CD4-positive, alpha-beta T cell treated with Interleukin-4 for 4 hours (primary cell): ENCODE measurements around the gene SLC16A5.
"Not testable (repeated sequence)": the region's sequence is repeated elsewhere in the genome, so short reads cannot be mapped to it uniquely, and the experiment has no call there.

Experiments
- DNase-seq: peaks from one replicate; pipeline ENCODE4 v3.0.0-alpha.2; 2020

Gene SLC16A5

GRCh38 chr17:75087558-75088453 lies at the start of gene SLC16A5:
Gene SLC16A5, plus strand, starts transcription at chr17:75087954. Its CDS starts 5,683 bp downstream, at chr17:75093637.
- DNase-seq = peak; percentile 33

GRCh38 chr17:75039238-75039637 lies 48.5 kb upstream of the SLC16A5 start:
- DNase-seq = no peak

- DNase-seq = no peak
Observed at GRCh38 chr17:75041656-75042280, 46.0 kb upstream of the SLC16A5 start.

- not testable (repeated sequence) for DNase-seq
Observed at GRCh38 chr17:75043789-75044188, 44.0 kb upstream of the SLC16A5 start.

- no peak for DNase-seq
Observed at GRCh38 chr17:75044716-75045115, 43.0 kb upstream of the SLC16A5 start.

GRCh38 chr17:75045946-75046406 lies 41.8 kb upstream of the SLC16A5 start:
- DNase-seq = not testable (repeated sequence)

GRCh38 chr17:75046407-75047289 lies 41.1 kb upstream of the SLC16A5 start, which contains the start of the genes ATP5PD and KCTD2:
Gene ATP5PD, minus strand, starts transcription at chr17:75046969. Its CDS starts 4,319 bp downstream, at chr17:75042650.
Gene KCTD2, plus strand, starts transcription at chr17:75047225. Its CDS starts 26 bp downstream, at chr17:75047251.
- DNase-seq = peak; percentile 96

- DNase-seq = no peak
Observed at GRCh38 chr17:75047398-75048098, 40.2 kb upstream of the SLC16A5 start.

- no peak for DNase-seq
Observed at GRCh38 chr17:75048249-75048878, 39.4 kb upstream of the SLC16A5 start.

- no peak for DNase-seq
Observed at GRCh38 chr17:75049057-75049456, 38.7 kb upstream of the SLC16A5 start.

- DNase-seq = no peak
Observed at GRCh38 chr17:75049706-75050105, 38.0 kb upstream of the SLC16A5 start.

DNA sequence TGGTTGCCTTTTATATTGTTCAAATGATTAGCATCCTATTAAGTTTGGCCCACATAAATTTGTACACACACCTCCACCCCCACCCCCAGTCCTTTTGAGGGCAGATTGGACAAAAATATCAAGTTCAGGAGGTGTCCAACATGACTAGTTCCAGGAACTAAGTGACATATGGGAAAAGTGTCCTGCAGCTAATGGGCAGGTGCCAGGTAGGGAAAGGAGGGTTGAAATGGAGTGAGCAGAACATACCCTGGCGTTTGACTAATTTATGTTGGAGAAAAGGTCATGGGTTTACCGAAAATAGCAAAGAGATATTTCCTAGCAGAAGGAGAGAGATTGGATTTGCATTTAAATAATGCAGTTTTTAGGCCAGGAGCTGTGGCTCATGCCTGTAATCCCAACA lies 35.8 kb upstream of the SLC16A5 start:
- DNase-seq = no peak

DNA sequence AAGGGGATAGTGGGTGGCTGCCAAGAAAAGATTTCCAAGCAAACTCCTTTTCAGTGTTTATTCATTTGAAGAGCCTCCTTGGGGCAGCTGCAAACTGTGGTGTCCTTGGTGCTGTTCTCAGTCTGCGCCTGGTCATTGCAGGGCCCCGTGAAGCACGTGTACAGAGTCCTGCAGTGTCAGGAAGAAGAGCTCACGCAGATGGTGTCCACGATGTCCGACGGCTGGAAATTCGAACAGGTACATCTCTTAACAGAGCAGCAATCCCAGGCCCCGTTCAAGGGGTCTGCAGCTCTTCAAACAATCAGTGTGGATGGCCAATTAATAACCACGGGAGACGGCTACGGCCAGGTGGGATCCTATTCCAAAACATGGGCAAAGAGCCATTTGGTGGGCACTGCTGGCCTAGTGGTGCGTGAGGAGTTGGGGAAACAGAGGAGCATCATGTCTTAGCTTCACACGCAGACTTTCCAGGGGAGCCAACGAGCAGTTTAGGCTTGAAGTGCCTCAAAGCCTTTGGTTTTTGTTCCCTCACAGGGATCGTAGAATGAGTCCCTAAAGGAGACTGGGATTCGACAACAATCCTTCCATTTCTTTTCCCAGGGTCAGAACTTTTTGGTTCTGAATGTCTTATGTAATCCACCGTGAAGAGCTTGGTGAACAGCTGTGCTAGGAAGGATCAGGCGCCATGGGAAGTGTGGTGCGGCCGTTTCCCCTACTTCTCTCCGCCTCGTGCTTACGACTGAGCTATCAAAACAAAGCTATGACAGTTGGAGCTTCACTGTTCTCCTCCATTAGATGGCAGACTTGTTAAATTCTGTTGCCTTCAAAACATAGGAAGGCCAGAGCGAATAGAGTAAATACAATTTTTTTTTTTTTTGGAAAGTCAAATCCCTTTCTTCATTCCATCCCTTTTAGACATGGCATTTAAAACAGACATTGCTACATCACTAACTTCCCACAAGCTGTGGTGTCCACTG lies 28.1 kb upstream of the SLC16A5 start:
- DNase-seq = no peak

DNA sequence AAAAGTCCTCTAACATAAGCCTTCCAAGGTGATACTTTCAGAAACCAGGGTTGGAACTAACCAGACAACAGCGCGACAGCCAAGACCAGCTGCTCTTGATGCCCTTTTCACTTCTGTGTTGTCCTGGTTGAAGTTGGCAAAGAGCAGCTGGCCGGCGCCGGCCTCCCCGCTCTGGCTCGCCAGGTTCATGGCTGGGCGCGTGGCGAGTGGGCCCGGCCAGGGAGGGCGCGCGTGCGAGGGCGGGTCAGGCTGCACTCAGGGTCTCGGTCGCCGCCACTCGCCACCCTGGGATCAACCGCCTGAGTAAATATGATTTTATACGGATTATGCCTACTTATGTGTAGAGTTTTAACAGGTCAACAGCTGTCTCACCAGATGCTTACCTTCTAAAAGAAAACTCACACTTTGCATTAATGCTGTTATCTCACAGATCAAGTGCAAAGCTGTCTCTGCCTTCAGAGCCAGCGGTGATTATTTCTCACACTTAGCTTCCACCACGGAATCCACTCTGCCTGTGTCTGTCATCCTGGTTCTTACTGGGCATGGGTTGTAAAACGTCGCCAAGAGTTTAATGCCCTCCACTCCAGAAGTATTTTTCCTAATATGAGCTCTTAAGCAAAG lies 27.2 kb upstream of the SLC16A5 start:
- no peak for DNase-seq

DNA sequence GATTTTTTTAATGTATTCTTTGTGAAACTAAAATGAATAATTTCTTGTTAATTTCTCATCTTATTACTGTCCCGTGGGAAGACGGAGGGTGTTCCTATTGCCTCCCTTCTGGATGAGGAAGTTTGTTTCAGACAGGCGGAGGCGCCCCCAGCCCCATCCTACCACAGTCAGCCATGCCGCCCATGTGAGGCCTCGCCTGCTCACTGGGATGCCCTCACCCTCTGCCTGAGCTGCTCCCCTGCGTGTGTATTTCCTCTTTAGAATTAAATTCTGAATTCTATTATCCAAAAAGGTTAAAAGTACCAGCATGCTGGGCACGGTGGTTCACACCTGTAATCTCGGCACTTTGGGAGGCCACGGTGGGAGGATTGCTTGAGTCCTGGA lies 26.7 kb upstream of the SLC16A5 start:
- no peak for DNase-seq

DNA sequence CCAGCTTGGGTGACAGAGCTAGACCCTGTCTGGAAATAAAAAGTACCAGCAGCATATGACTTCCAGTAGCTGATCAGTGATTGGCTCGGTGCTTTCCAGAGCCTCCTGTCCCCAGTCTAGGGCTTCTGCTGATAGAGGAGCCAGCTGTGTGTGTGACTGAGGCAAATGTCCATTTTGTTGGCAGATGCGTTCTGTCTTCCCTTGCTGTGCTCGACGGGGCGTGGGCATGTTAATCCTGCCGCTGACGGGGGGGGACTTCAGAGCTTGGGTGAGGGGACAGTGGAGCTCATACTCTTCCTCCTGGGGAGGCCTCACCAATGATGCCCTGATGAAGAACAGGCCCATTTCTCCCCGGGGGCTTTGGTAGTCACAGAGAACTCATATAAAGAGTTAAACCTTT lies 26.1 kb upstream of the SLC16A5 start:
- DNase-seq = no peak

DNA sequence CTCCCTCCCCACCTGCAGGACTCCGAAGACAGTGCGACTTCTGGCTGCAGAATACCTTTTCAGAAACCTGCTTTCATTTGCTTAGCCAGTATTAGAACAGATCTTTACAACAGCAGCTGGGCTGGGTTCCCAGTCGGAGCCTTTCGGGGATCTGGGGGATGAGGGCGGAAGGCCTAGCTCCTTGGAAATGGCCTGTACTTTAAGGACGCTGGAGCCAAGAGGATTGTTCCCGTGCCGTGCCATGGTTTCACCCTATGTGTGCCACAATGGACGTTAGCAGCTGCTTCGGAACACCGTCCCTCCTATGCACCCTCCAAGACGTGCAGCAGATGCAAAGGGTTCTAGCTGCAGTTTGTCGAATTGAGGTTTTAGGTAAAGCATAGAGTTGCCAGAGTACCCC lies 24.6 kb upstream of the SLC16A5 start:
- no peak for DNase-seq

DNA sequence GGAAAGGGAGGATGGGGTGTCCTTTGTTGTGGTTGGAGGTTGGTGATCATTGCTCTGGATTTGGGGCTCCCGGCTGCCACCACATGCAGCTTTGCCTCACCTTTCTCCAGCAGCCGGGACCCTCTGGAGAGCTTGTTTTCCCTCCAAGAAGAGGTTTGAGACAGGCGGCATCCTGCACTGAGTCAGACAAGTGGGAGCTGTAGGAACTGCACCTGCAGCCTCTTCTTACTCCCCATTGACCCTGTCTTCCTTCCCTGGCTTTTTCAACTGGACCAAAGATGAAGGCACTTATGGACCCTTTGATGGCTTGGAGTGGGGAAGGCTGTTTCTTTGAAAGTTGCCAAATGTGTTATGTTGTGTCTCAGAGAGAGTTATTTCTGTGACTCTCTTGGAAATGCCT lies 24.1 kb upstream of the SLC16A5 start:
- DNase-seq = no peak

- DNase-seq = no peak
Observed at GRCh38 chr17:75064040-75064439, 23.7 kb upstream of the SLC16A5 start.

- DNase-seq = no peak
Observed at GRCh38 chr17:75064460-75064859, 23.3 kb upstream of the SLC16A5 start.
